HepG2 (cell line): ENCODE measurements around the gene MSMB. TPM values are rescaled to one million over a fixed set of nuclear protein-coding genes. Genes with fewer than 3 reads are reported as not detected.
A peak's percentile ranks its signal among the peaks of the same experiment; 100 is the strongest.

Experiments
- DPF2 ChIP-seq: sonication (generic); formaldehyde crosslinking; IDR thresholded peaks from 2 replicates; pipeline ENCODE4 v1.4.0; 2020; ENCODE audit warnings: mild to moderate bottlenecking, low read depth, missing genetic modification reagents, borderline replicate concordance
- GLI4 ChIP-seq: sonication (generic); formaldehyde crosslinking; IDR thresholded peaks from 2 replicates; pipeline ENCODE4 v1.5.1; 2020; ENCODE audit warnings: missing genetic modification reagents, mild to moderate bottlenecking, moderate library complexity, borderline replicate concordance
- MIXL1 ChIP-seq: IDR thresholded peaks from 2 replicates; pipeline ENCODE4 v1.6.1; 2016
- SNAPC2 ChIP-seq: sonication (generic); formaldehyde crosslinking; IDR thresholded peaks from 2 replicates; pipeline ENCODE4 v1.8.1; 2022; ENCODE audit warnings: mild to moderate bottlenecking, missing genetic modification reagents
- TGIF2 ChIP-seq: IDR thresholded peaks from 2 replicates; pipeline ENCODE4 v1.6.1; 2016; ENCODE audit warnings: control low read depth, missing compliant biosample characterization
- ZMYM3 ChIP-seq: sonication (generic); formaldehyde crosslinking; IDR thresholded peaks from 2 replicates; pipeline ENCODE4 v1.5.1; 2020; ENCODE audit warnings: mild to moderate bottlenecking, missing genetic modification reagents
- ZMYM4 ChIP-seq: sonication (generic); formaldehyde crosslinking; IDR thresholded peaks from 2 replicates; pipeline ENCODE4 v1.8.1; 2023; ENCODE audit warnings: mild to moderate bottlenecking, missing genetic modification reagents
- ZNF280D ChIP-seq: sonication (generic); formaldehyde crosslinking; IDR thresholded peaks from 2 replicates; pipeline ENCODE4 v1.5.1; 2020; ENCODE audit warnings: mild to moderate bottlenecking, missing genetic modification reagents
- ZNF530 ChIP-seq: sonication (generic); formaldehyde crosslinking; IDR thresholded peaks from 2 replicates; pipeline ENCODE4 v1.5.0; 2020; ENCODE audit warnings: low read depth, mild to moderate bottlenecking, missing genetic modification reagents
- ZNF691 ChIP-seq: sonication (generic); formaldehyde crosslinking; IDR thresholded peaks from 2 replicates; pipeline ENCODE4 v1.4.0; 2020; ENCODE audit warnings: missing genetic modification reagents, low read depth, mild to moderate bottlenecking, borderline replicate concordance
- ZNF816 ChIP-seq: sonication (generic); formaldehyde crosslinking; IDR thresholded peaks from 2 replicates; pipeline ENCODE4 v1.8.0; 2022; ENCODE audit warnings: missing genetic modification reagents, mild to moderate bottlenecking, borderline replicate concordance
- polyA plus RNA-seq, 8 experiments: library from polyadenylated mRNA; depleted of rRNA in 3 of 8; stranded (reverse) in 7 of 8; unstranded in 1 of 8; fragments of >200 nt; fragmentation: Illumina TruSeq in 4 of 8; extraction: Trizol in 4 of 8; gene quantifications; 2 replicates each; pipeline versions ENCODE4 v1.2.1 to v1.2.3, GENCODE V29; 2011 to 2016; ENCODE audit warnings: low read depth in 4 of 8, missing spikeins in 1 of 8, mixed read lengths in 1 of 8; ENCODE audit not compliant: insufficient read depth in 1 of 8
- total RNA-seq, 5 experiments: library from RNA; depleted of rRNA; stranded (reverse); fragments of >200 nt; fragmentation: Illumina TruSeq; extraction: Trizol; gene quantifications; 2 replicates each; pipeline ENCODE4 v1.2.3, GENCODE V29; 2016; ENCODE audit warnings: low read depth in 1 of 5

MSMB gene
- total and polyA plus RNA-seq, 2 of the 13 experiments (the other 11 are each of a cell fraction or from before 2014, with no cell fraction given), result 0.84 TPM; not detected in 1

GRCh38 chr10:46091080-46091827 lies 45.2 kb upstream of the MSMB start (continued):
- peak; percentile 53; the same call in 1 of the 2 replicates for TF ChIP-seq TGIF2 (CRISPR knock-in tag)
- TF ChIP-seq ZNF816 (CRISPR knock-in tag), result no peak
- TF ChIP-seq DPF2 (CRISPR knock-in tag), result no peak
- TF ChIP-seq ZMYM3 (CRISPR knock-in tag), result 0 out of 2 replicates have a peak, but pooled peaks have one; percentile 17
- TF ChIP-seq ZNF691 (CRISPR knock-in tag), result peak; percentile 75; the same call in 1 of the 2 replicates
- no peak for TF ChIP-seq ZNF530 (CRISPR knock-in tag)
- 0 out of 2 replicates have a peak, but pooled peaks have one; percentile 26 for TF ChIP-seq ZMYM4 (CRISPR knock-in tag)
- TF ChIP-seq ZNF280D (CRISPR knock-in tag), result 0 out of 2 replicates have a peak, but pooled peaks have one; percentile 38
- no peak for TF ChIP-seq GLI4
- no peak for TF ChIP-seq MIXL1 (CRISPR knock-in tag)
- no peak for TF ChIP-seq SNAPC2 (CRISPR knock-in tag)
